Common myeloid progenitor, CD34-positive (primary cell): ENCODE data around the gene LUC7L3.

Experiments used
- CTCF ChIA-PET: fragments of 350-600 bp; sonication (Branson Sonifier 250); formaldehyde crosslinking; loops from one replicate; lab custom pipeline; 2021; ENCODE audit warnings: antibody characterized with exemption; lab: Charles Lee
- POLR2A ChIA-PET: fragments of 350-600 bp; sonication (Branson Sonifier 250); formaldehyde crosslinking; loops from one replicate; lab custom pipeline; 2021; ENCODE audit warnings: antibody characterized with exemption; lab: Charles Lee
- DNase-seq, 3 donors: peaks; one replicate each; pipeline versions ENCODE4 v3.0.0 to v3.0.0-alpha.2; 2013
- H3K27ac ChIP-seq, 2 experiments: 1 replicate in 1 of 2; 2 replicates in 1 of 2; pipeline ENCODE4 v1.7.0; 2013; ENCODE audit warnings: inconsistent platforms in 2 of 2, low read length in 2 of 2, mild to moderate bottlenecking in 2 of 2, low read depth in 1 of 2, moderate library complexity in 1 of 2; ENCODE audit not compliant: severe bottlenecking in 2 of 2, insufficient read depth in 1 of 2, poor library complexity in 1 of 2
- H3K27me3 ChIP-seq, 5 experiments: replicated peaks in 2 of 5; 1 replicate in 3 of 5; 2 replicates in 2 of 5; pipeline versions ENCODE4 v1.6.1 to v1.7.0; 2013; ENCODE audit warnings: low read length in 4 of 5, mild to moderate bottlenecking in 2 of 5, moderate library complexity in 2 of 5, inconsistent platforms in 1 of 5; ENCODE audit not compliant: insufficient read depth in 5 of 5, control insufficient read depth in 4 of 5
- H3K36me3 ChIP-seq, 4 experiments: 1 replicate in 2 of 4; 2 replicates in 2 of 4; pipeline versions ENCODE4 v1.6.1 to v1.7.0; 2013; ENCODE audit warnings: low read length in 3 of 4, control low read depth in 1 of 4, mild to moderate bottlenecking in 1 of 4; ENCODE audit not compliant: control insufficient read depth in 4 of 4, insufficient read depth in 4 of 4
- H3K4me1 ChIP-seq, 4 experiments: 1 replicate in 3 of 4; 2 replicates in 1 of 4; pipeline versions ENCODE4 v1.6.1 to v1.7.1; 2013; ENCODE audit warnings: low read length in 3 of 4, mild to moderate bottlenecking in 3 of 4, control low read depth in 1 of 4, inconsistent platforms in 1 of 4, moderate library complexity in 1 of 4; ENCODE audit not compliant: control insufficient read depth in 4 of 4, insufficient read depth in 4 of 4; ENCODE audit errors: control extremely low read depth in 1 of 4
- H3K4me3 ChIP-seq, 7 experiments: 1 replicate in 4 of 7; 2 replicates in 3 of 7; pipeline versions ENCODE4 v1.5.1 to v1.7.0; 2013; ENCODE audit warnings: mild to moderate bottlenecking in 7 of 7, low read length in 6 of 7, moderate library complexity in 6 of 7, inconsistent platforms in 2 of 7, low read depth in 2 of 7, control low read depth in 1 of 7; ENCODE audit not compliant: insufficient read depth in 4 of 7, control insufficient read depth in 1 of 7; ENCODE audit errors: extremely low read depth in 1 of 7
- H3K9me3 ChIP-seq, 5 experiments: 1 replicate in 4 of 5; 2 replicates in 1 of 5; pipeline versions ENCODE4 v1.6.1 to v1.7.1; 2013; ENCODE audit warnings: low read length in 4 of 5, mild to moderate bottlenecking in 2 of 5, inconsistent platforms in 1 of 5, low read depth in 1 of 5, moderate library complexity in 1 of 5; ENCODE audit not compliant: control insufficient read depth in 4 of 5, insufficient read depth in 2 of 5; ENCODE audit errors: control extremely low read depth in 1 of 5
- WGBS: methylation state at CpG from one replicate; pipeline ENCODE4 v1.1.5; 2013; ENCODE audit not compliant: insufficient coverage; 5-methylcytosine and 5-hydroxymethylcytosine counted together

The LUC7L3 gene

GRCh38 chr17:50691550-50692447, 27.6 kb upstream of the LUC7L3 start:
- WGBS = 100% methylated on average over 4 of the region's 6 CpGs
- Histone ChIP-seq H3K4me1 (peaks cover 0 to 5% (median 0%) of the 10 kb centered on the region in 4 experiments), H3K27ac (no peak overlapping the region), H3K9me3 (no peaks in the 10 kb centered on the region), H3K4me3 (no peak overlapping the region), H3K36me3 (peaks cover 18 to 38% (median 36%) of the 10 kb centered on the region in 4 experiments), H3K27me3 (no peaks in the 10 kb centered on the region)
- no peak for DNase-seq
- POLR2A ChIA-PET = no interaction called here
- CTCF ChIA-PET = interaction anchor here (0.7 to 2.3 kb wide), 7 partner anchors 13 to 142 kb away, joined by 3 to 6 read pairs (median 5); no protein-coding TSS in a partner anchor

DNA sequence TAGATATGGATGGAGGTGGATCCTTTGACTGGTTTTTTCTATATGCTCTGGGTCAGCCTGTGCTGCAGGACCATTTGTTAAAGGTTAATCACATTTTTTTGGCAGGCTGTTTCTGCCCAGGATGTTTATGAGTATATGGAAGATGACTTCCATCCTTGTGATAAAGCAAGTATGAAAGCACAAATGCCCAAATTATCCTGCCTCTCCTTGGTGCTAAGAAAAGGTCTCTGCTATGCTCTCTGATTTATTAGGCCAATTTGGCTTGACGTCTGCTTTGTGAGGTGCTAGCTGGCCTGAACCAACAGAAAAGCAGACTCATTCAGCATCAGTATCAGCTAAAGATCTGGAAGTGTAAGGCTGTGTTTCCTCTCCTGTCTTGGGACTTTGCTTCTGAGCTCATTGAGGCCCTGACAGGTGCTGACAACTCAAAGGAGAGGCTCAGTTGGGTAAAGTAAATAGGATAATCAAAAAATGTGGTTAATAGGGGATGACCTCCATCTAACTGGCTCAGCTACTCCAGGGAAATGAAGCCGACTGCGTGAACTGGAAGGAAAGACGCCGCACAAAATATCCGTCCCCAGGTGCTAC, 26.9 kb upstream of the LUC7L3 start:
- Histone ChIP-seq H3K27ac (no peak overlapping the region), H3K36me3 (peaks cover 23 to 46% (median 42%) of the 10 kb centered on the region in 4 experiments), H3K4me1 (peaks cover 0 to 5% (median 0%) of the 10 kb centered on the region in 4 experiments), H3K4me3 (no peak overlapping the region), H3K9me3 (no peaks in the 10 kb centered on the region), H3K27me3 (no peaks in the 10 kb centered on the region)
- no peak for DNase-seq
- WGBS = 87% methylated on average over 6 of the region's 6 CpGs
- ChIA-PET CTCF (interaction anchor here (1.2 to 2.3 kb wide), 6 partner anchors 12 to 142 kb away, joined by 3 to 7 read pairs (median 6); no protein-coding TSS in a partner anchor), POLR2A (no interaction called here)

DNA sequence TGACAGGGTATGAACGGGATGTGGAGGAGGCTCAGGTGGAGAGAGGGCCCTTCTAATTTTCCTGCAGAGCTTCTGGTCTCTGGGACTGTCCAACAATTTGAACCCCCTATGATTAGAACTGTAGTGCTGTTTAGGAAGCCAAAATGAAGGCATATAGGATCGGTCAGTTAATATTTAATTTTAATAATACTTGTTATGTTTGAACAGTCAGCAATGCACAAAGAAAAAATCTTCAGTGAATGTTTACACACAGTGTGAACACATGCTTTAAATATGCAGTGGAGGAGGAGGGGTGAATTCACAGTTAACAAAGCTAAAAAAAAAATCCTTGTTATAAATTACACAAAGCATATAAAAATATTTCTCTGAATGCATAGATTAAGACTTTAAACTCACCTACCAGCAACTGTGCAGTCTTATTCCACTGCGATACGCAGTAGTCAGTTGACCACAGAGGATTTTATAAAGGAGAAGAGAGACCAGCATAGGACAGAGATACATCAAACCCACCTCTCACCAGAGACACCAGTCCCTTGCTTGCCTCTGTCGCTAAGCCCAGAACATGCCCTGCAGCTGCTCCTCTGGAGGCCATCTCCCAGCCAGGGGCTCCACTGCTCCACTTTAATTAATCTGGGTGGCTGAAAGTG, 26.2 kb upstream of the LUC7L3 start:
- no peak for DNase-seq
- WGBS = 100% methylated on average over 1 of the region's 5 CpGs
- CTCF ChIA-PET = interaction anchor here (0.7 to 1.8 kb wide), 6 partner anchors 13 to 143 kb away, joined by 3 to 7 read pairs (median 4); no protein-coding TSS in a partner anchor

DNA sequence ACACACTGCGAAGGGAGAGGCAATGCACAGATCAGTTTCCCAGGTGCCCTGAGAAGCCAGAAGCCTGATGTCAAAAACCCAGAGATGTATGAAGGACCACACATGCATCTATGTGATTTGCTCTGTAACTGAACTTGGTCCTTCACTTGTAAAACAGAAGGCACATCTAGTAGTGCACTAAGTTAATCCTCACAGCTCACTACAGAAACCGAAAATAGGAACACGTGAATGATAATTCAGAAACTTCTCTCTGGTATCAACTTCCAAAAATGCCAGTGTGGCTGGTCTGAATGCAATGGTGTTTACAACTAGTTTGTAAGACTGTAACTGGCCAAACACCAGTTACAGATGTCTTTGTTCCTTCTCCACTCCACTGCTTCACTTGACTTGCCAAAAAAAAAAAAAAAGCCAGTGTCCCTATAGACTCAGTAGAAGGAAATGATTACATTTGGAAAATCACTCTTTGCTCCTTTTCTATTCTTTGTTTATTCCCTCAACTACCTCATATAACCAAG, 23.0 kb upstream of the LUC7L3 start:
- DNase-seq = no peak
- no peak overlapping the region for H3K27ac ChIP-seq
- H3K4me3 ChIP-seq = no peak overlapping the region
- H3K36me3 ChIP-seq = peaks cover 28 to 69% (median 63%) of the 10 kb centered on the region in 4 experiments
- H3K4me1 ChIP-seq = no peaks in the 10 kb centered on the region
- CTCF ChIA-PET = interaction anchor here (0.9 to 4.6 kb wide), 15 partner anchors 9 to 214 kb away, joined by 3 to 52 read pairs (median 6); no protein-coding TSS in a partner anchor
- WGBS = 100% methylated on average over 2 of the region's 3 CpGs
- H3K27me3 ChIP-seq = no peaks in the 10 kb centered on the region
- POLR2A ChIA-PET = no interaction called here
- no peaks in the 10 kb centered on the region for H3K9me3 ChIP-seq

More for the DNA sequence above, 26.2 kb upstream of the LUC7L3 start:
- no peak overlapping the region for H3K27ac ChIP-seq
- no peak overlapping the region for H3K4me3 ChIP-seq
- H3K27me3 ChIP-seq = no peaks in the 10 kb centered on the region
- POLR2A ChIA-PET = no interaction called here
- peaks cover 0 to 5% (median 0%) of the 10 kb centered on the region in 4 experiments for H3K4me1 ChIP-seq
- peaks cover 26 to 52% (median 46%) of the 10 kb centered on the region in 4 experiments for H3K36me3 ChIP-seq
- H3K9me3 ChIP-seq = no peaks in the 10 kb centered on the region

DNA sequence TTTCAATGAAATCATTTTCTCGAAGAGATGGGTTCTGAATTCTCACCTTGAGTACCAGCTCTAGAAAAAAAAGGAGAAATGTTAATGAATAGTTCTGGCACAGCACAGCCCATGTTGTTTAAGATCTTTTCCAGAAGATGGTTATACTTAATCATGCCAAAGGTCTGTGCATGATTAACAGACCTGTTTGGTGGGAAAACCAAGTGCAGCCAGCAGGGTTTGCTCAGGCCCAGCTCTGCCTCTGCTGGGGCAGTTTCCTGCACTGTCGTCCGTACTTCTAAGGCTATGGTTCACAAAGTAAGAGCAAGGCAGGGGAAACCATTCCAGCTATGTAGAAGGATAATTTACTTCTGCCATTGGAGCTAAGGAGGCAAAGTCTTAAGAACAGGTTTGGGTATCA, 22.3 kb upstream of the LUC7L3 start:
- 100% methylated on average over 3 of the region's 3 CpGs for WGBS
- Histone ChIP-seq H3K4me1 (no peaks in the 10 kb centered on the region), H3K36me3 (peaks cover 28 to 74% (median 63%) of the 10 kb centered on the region in 4 experiments), H3K4me3 (no peak overlapping the region), H3K27me3 (no peaks in the 10 kb centered on the region), H3K9me3 (no peaks in the 10 kb centered on the region), H3K27ac (no peak overlapping the region)
- CTCF ChIA-PET = interaction anchor here (0.9 to 4.6 kb wide), 9 partner anchors 8 to 71 kb away, joined by 3 to 52 read pairs (median 7); no protein-coding TSS in a partner anchor
- DNase-seq = no peak
- POLR2A ChIA-PET = no interaction called here

- POLR2A ChIA-PET = interaction anchor here (0.6 kb wide), 1 partner anchor 68 kb away, joined by 3 read pairs; no protein-coding TSS in a partner anchor
- no peak overlapping the region for H3K4me3 ChIP-seq
- WGBS = 73% methylated on average over 2 of the region's 3 CpGs
- no peak for DNase-seq
- H3K9me3 ChIP-seq = no peaks in the 10 kb centered on the region
- no peak overlapping the region for H3K27ac ChIP-seq
- CTCF ChIA-PET = interaction anchor here (1.1 to 4.6 kb wide), 7 partner anchors 13 to 72 kb away, joined by 3 to 52 read pairs (median 7); no protein-coding TSS in a partner anchor
- H3K4me1 ChIP-seq = no peaks in the 10 kb centered on the region
- peaks cover 26 to 71% (median 62%) of the 10 kb centered on the region in 4 experiments for H3K36me3 ChIP-seq
- H3K27me3 ChIP-seq = no peaks in the 10 kb centered on the region
Measured at GRCh38 chr17:50697663-50698272, 21.6 kb upstream of the LUC7L3 start.
